Activated CD4-positive, alpha-beta T cell treated with anti-CD3 and anti-CD28 coated beads, Interleukin-2, amount 10 ng/mL, durations not matched to agents 7 days and 5 days (primary cell): Measurements from ENCODE around the gene GSDME. TPM values are rescaled to one million over a fixed set of nuclear protein-coding genes. Genes with fewer than 3 reads are reported as not detected.

ENCODE experiments used
- CTCF ChIA-PET: fragments of 350-600 bp; sonication (Branson Sonifier 250); formaldehyde crosslinking; loops from one replicate; lab custom pipeline; 2021; ENCODE audit warnings: antibody characterized with exemption; lab: Charles Lee
- POLR2A ChIA-PET: fragments of 350-600 bp; sonication (Branson Sonifier 250); formaldehyde crosslinking; loops from one replicate; lab custom pipeline; 2021; ENCODE audit warnings: antibody characterized with exemption; lab: Charles Lee
- DNase-seq: peaks from one replicate; pipeline ENCODE4 v3.0.0-alpha.2; 2020
- H3K27ac Mint-ChIP-seq: one replicate; pipeline ENCODE4 v1.8.0; 2021; ENCODE audit warnings: mild to moderate bottlenecking, moderate library complexity, mixed read lengths
- H3K27me3 Mint-ChIP-seq: one replicate; pipeline ENCODE4 v1.8.0; 2021; ENCODE audit warnings: mixed read lengths
- H3K36me3 Mint-ChIP-seq: one replicate; pipeline ENCODE4 v1.8.0; 2021; ENCODE audit warnings: low read depth, mixed read lengths
- H3K4me1 Mint-ChIP-seq: one replicate; pipeline ENCODE4 v1.8.0; 2021; ENCODE audit warnings: mixed read lengths
- H3K4me3 Mint-ChIP-seq: one replicate; pipeline ENCODE4 v1.8.0; 2021; ENCODE audit warnings: mild to moderate bottlenecking, moderate library complexity, mixed read lengths
- H3K9me3 Mint-ChIP-seq: one replicate; pipeline ENCODE4 v1.8.0; 2021; ENCODE audit warnings: mixed read lengths
- total RNA-seq, 2 experiments: library from RNA; stranded (reverse); gene quantifications; one replicate each; pipeline ENCODE4 v1.2.3, GENCODE V29; 2021

GSDME gene
- total RNA-seq, 2 experiments from 2014 or later = 1.8 to 2.1 TPM

DNA sequence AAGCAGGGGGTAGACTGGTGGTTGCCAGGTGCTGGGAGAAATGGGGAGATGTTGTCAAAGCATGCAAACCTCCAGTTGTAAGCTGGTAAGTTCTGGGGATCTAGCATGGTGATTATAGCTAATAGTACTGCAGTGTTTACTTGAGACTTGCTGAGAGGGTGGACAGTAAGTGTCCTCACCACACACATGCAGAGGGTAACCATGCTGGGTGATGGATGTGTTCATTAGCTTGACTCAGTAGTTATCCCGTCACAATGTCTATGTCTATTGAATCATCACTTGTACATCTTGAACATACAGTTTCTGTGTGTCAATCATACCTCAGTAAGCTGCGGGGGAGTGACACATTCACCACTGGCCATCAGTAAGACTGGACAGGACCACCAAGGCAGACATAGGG, 42.1 kb downstream of the GSDME start:
- Mint-ChIP-seq H3K27ac (no peak overlapping the region), H3K4me1 (peaks cover 23% of the 10 kb centered on the region), H3K36me3 (no peaks in the 10 kb centered on the region), H3K9me3 (no peaks in the 10 kb centered on the region), H3K4me3 (no peak overlapping the region), H3K27me3 (peaks cover 4% of the 10 kb centered on the region)
- CTCF ChIA-PET = interaction anchor here (0.6 to 1.2 kb wide), 2 partner anchors 10 to 43 kb away, joined by 3 to 4 read pairs; no protein-coding TSS in a partner anchor
- POLR2A ChIA-PET = no interaction called here
- no peak for DNase-seq

DNA sequence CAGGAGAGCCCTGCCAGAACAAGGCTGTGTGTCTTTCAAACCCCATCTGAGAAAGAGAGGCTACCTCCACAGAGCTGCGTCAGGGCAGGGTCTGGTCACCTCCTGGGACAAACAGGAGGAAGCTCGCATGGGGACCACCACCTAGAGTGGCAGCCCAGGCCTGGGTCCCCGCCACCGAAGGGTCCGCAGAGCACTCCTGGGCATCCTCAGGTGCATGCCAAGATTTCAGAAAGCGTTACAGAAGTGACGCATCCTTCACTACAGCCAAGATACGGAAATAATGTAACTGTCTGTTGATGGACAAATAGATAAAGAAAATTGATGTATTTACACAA, 42.6 kb downstream of the GSDME start:
- H3K36me3 Mint-ChIP-seq = no peaks in the 10 kb centered on the region
- ChIA-PET POLR2A (no interaction called here), CTCF (interaction anchor here (1.0 kb wide), 1 partner anchor 12 kb away, joined by 4 read pairs; no protein-coding TSS in a partner anchor)
- no peak overlapping the region for H3K4me3 Mint-ChIP-seq
- no peak for DNase-seq
- no peaks in the 10 kb centered on the region for H3K9me3 Mint-ChIP-seq
- peaks cover 4% of the 10 kb centered on the region for H3K27me3 Mint-ChIP-seq
- no peak overlapping the region for H3K27ac Mint-ChIP-seq
- peaks cover 19% of the 10 kb centered on the region for H3K4me1 Mint-ChIP-seq

DNA sequence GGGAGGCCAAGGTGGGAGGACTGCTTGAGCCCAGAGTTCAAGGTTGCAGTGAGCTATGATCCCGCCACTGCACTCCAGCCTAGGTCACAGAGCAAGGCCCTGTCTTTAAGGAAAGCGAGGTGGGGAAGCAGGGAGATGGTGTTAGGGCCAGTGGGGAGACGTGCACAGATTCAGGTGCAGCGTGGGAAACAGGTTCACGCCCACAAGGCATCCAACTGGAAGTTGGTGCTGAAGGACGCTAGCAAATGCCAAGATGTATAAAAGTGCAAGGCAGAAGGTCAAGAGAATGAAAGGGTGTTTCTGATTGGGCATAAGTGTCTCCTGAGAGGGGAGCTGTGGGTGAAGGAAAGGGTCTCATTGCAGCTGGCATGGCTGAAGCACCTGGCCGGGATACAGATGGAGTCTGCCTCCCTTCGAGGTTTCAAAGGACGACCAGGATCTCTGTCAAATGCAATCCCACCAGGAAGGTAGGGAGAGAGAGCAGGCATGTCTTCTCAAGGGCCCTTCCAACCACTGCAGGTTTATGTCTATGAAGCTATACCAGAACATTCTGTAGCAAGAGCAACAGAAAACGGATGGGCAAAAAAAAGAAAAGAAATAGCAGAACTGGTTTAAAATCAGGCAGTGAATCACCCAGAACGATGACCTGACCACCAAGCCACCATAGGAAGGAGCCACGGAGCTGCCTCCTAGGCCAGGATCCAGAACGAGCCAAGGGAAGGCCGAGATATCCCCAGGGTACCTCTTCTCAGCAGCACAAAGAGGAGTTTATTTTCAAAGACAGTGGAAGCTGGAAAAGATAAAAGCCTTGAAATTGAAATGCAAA, 43.2 kb downstream of the GSDME start:
- H3K9me3 Mint-ChIP-seq = no peaks in the 10 kb centered on the region
- H3K4me1 Mint-ChIP-seq = peaks cover 15% of the 10 kb centered on the region

DNA sequence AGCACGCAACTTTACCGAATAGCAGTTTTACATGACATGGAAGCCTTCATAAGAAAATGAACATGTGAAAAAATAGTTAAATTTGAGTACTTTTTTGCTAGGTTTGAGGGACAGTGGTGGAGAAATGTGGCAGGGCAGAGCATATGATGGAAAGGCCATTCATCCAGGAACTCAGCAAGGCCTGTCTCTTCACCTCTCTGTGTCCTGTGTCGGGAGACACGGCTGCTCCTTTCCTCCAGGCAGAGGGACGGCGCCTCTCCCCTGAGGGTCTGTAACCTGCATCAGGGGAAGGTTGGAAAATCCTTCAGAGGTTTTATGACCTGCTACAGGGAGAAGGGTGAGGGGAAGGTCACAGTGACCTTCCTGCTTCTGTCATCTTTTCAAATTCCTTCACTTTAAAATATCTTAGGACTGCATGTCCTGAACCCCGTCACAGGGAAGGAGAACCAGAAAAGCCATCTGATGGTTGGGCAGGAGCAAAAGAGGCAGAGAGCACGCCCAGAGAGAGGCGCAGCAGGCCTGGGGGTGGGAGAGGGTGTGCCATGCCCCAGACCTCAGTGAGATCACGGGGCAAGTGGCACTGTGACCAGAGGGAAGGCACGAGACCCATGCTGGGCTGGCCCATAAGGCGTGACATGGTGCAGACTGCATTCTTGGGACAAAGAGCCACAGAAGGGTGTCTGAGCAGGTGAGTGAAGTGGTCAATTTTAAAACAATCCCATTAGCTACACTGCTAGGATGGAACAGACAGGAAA, 44.0 kb downstream of the GSDME start:
- DNase-seq = no peak
- Mint-ChIP-seq H3K27ac (no peak overlapping the region), H3K36me3 (no peaks in the 10 kb centered on the region), H3K27me3 (no peaks in the 10 kb centered on the region), H3K4me1 (peaks cover 11% of the 10 kb centered on the region), H3K4me3 (no peak overlapping the region), H3K9me3 (no peaks in the 10 kb centered on the region)
- CTCF ChIA-PET = no interaction called here
- POLR2A ChIA-PET = no interaction called here

More for the DNA sequence above, 43.2 kb downstream of the GSDME start:
- Mint-ChIP-seq H3K27me3 (peaks cover 2% of the 10 kb centered on the region), H3K36me3 (no peaks in the 10 kb centered on the region), H3K4me3 (no peak overlapping the region), H3K27ac (no peak overlapping the region)
- POLR2A ChIA-PET = no interaction called here
- DNase-seq = no peak
- CTCF ChIA-PET = interaction anchor here (1.0 kb wide), 1 partner anchor 11 kb away, joined by 4 read pairs; no protein-coding TSS in a partner anchor

DNA sequence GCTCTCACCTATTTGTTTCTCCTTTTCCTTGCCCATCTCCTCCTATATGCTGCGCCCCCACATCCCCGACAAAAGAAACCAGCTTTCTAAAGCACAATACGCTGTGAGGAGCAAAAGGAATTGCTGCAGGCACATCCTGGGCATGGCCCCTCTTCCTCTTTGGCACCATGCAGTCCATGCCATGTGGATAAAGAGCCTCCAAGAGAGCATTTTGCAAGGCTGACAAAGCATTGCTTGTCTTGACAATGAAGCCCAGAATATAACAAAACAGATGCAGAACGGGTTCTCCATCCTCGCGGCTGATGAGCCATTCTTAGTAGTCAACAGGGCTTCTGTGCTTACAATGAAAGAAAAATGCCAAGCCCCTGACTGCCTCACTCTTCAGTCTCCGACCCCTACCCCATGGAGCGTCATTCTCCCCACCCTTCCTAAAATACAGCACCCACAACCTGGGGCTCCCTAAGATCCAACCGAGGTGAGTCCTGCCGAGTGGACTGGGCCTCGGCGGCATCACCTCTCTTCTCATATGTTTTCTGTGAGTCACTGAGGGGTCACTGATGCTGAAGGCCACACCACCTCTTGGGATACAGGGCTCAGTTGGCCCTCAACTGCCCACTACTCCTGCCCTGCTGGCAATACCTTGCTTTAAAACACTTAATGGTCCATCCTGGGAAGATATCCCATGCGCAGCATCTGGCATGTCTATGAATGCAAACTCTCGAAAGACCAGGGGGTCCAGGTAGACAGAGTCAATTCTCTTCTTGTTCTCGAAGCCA, 47.5 kb downstream of the GSDME start:
- no peaks in the 10 kb centered on the region for H3K36me3 Mint-ChIP-seq
- no peaks in the 10 kb centered on the region for H3K9me3 Mint-ChIP-seq
- peaks cover 8% of the 10 kb centered on the region for H3K4me1 Mint-ChIP-seq
- H3K27ac Mint-ChIP-seq = no peak overlapping the region
- H3K27me3 Mint-ChIP-seq = no peaks in the 10 kb centered on the region
- POLR2A ChIA-PET = no interaction called here
- DNase-seq = no peak
- CTCF ChIA-PET = interaction anchor here (0.6 to 0.7 kb wide), 2 partner anchors 14 to 111 kb away, joined by 3 to 4 read pairs; no protein-coding TSS in a partner anchor
- no peak overlapping the region for H3K4me3 Mint-ChIP-seq

DNA sequence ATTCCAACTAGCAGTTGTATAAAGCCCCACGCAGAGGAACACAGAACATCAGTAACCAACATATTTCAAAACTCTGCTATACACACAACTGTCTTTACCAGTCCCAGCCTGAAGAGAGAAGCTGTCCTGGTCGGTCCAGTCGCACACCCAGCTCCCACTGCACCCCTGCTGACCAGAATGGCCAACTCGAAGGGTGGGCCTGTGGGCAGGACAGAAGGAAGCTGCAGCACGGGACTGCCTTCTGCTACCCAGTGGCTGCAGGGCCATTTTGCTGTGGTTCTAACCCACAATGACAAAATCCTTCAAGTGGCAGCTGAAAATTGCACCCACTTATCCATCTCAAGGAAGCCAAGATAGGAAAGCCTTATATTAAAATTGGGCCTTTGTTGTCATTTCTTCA, 48.2 kb downstream of the GSDME start:
- Mint-ChIP-seq H3K4me1 (peaks cover 8% of the 10 kb centered on the region), H3K27me3 (no peaks in the 10 kb centered on the region), H3K36me3 (no peaks in the 10 kb centered on the region), H3K27ac (no peak overlapping the region), H3K4me3 (no peak overlapping the region), H3K9me3 (no peaks in the 10 kb centered on the region)
- ChIA-PET POLR2A (no interaction called here), CTCF (interaction anchor here (0.6 to 1.0 kb wide), 4 partner anchors 8 to 410 kb away, joined by 3 to 4 read pairs (median 3); no protein-coding TSS in a partner anchor)
- DNase-seq = no peak

DNA sequence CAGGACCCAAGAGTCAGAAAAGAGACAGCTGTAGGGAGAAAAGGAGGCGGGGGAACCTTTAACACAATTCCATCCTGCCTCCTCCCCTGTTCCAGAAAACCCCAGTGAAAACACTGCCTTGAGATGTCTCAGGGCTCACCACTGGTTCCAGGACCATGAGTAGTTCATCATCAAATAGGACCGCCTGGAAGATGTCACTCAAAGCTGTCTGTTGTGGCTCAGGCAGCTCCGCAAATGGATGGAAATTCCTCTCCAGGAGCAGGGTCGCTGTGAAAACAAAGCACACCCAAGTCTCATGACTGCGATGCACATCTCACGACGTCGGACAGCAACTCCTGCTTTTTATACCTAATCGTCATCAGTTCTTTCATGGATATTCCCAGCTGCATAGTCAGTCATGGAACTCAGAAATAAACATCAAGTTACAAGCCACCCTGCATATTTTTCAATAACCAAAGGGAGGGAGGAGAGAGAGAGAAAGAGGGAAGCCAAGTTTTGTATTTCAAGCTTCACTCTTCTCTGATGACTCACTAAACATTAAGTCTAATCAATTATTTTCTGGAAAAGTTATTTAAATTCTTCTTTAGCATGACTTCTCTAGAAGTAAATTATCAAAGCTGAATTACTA, 49.2 kb downstream of the GSDME start:
- DNase-seq = no peak
- Mint-ChIP-seq H3K4me3 (no peak overlapping the region), H3K27me3 (no peaks in the 10 kb centered on the region), H3K36me3 (no peaks in the 10 kb centered on the region), H3K9me3 (no peaks in the 10 kb centered on the region), H3K27ac (no peak overlapping the region), H3K4me1 (peaks cover 8% of the 10 kb centered on the region)
- CTCF ChIA-PET = interaction anchor here (1.0 kb wide), 1 partner anchor 9 kb away, joined by 3 read pairs; no protein-coding TSS in a partner anchor
- POLR2A ChIA-PET = interaction anchor here (0.6 kb wide), 1 partner anchor 1298 kb away, joined by 3 read pairs; no protein-coding TSS in a partner anchor

DNA sequence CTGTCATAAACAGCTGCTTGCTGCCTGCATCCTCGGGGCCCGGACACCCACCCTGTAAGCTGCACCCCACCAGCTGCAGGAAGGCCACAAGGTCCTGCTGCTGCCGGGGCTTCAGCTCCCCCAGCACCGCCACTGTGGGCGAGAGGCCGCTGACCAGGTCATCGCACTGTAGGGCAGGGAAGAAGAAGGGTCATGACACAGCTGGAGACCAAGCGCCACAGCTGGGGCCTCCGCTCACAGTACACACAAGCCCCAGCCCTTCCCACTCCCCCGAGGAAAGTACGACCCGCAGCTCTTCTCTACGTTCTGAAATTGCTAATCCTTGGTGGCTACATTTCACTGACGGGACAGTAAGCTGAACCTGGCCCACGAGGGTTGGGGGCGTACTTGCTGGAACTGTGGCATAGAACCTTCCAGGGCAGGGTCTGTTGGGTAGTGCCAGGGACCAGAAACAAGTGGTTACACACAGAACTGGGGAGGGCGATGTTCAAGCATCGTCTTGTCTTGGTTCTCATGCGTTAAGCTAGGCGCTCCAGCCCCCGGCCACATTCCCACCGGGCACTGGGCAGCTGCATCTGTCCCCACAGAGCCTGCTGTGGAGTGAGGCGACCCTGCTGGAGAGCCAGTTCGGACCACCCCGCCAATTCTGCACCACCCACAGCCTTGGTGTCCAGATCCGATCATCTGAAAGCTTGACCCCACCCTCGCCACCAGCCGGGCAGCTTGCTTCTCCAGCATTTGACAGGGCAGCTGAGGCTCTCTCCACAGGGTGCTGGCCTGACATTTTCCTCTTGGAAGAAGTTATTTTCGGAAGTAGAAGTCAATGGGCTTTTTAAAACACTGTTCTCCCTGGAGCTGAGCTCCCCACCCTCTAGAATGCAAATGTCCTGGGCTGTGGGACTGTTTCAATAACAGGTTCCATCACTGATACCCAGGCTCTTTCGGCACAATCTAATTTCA, 50.8 kb downstream of the GSDME start:
- CTCF ChIA-PET = interaction anchor here (0.6 to 1.3 kb wide), 2 partner anchors 11 to 268 kb away, joined by 3 to 4 read pairs; no protein-coding TSS in a partner anchor
- Mint-ChIP-seq H3K36me3 (no peaks in the 10 kb centered on the region), H3K27ac (no peak overlapping the region), H3K4me3 (no peak overlapping the region), H3K4me1 (peaks cover 8% of the 10 kb centered on the region), H3K9me3 (no peaks in the 10 kb centered on the region), H3K27me3 (no peaks in the 10 kb centered on the region)
- no peak for DNase-seq
- POLR2A ChIA-PET = no interaction called here

DNA sequence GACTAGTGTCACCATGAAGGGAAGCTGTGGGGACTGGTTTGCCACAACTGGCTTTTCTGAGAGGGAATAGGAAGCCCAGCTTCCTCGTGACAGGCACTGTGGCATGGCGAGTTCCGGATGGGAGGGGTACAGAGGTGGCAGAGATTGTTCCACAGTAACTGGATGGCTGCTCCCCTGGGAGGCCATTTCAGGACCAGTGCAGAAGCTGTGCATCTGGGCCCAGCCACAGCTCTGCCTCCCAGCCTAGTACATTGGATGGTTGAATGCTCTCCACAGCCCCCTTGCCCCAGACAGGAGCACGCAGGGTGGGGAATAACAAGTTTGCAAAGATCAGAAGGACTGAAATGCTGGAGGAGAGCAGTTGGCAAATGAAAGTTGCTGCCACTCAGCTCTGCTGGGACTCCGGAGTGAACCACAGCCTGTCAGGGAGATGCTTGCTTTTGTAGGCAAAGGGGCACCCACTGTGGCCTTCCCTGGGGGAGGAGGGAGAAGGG, 51.8 kb downstream of the GSDME start:
- H3K36me3 Mint-ChIP-seq = no peaks in the 10 kb centered on the region
- no peak overlapping the region for H3K4me3 Mint-ChIP-seq
- DNase-seq = no peak
- ChIA-PET CTCF (interaction anchor here (1.3 to 1.4 kb wide), 2 partner anchors 10 to 130 kb away, joined by 3 read pairs; no protein-coding TSS in a partner anchor), POLR2A (no interaction called here)
- H3K27ac Mint-ChIP-seq = no peak overlapping the region
- no peaks in the 10 kb centered on the region for H3K9me3 Mint-ChIP-seq
- H3K27me3 Mint-ChIP-seq = no peaks in the 10 kb centered on the region
- peaks cover 8% of the 10 kb centered on the region for H3K4me1 Mint-ChIP-seq

DNA sequence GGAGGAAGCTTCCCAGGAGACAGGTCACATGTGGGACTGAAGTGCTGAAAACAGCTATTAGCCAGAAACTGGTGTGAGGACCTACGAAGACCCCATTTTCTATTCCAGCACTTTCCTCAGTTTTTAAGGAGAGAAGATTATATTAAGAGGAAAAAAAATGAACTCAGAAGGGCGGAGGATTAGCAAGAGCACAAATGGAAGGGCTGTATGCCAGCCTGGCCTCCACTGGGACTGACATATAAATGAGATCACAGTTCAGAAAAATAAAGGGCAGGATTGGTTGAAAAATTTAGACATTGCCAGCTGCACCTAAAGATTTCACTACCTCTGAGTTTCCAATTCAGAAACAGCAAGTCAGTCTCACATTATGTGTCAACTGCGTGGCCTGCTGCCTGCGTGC, 53.0 kb downstream of the GSDME start:
- Mint-ChIP-seq H3K36me3 (no peaks in the 10 kb centered on the region), H3K4me1 (peaks cover 8% of the 10 kb centered on the region), H3K27me3 (no peaks in the 10 kb centered on the region), H3K9me3 (no peaks in the 10 kb centered on the region), H3K27ac (no peak overlapping the region), H3K4me3 (no peak overlapping the region)
- ChIA-PET POLR2A (no interaction called here), CTCF (interaction anchor here (1.4 kb wide), 1 partner anchor 129 kb away, joined by 3 read pairs; no protein-coding TSS in a partner anchor)
- DNase-seq = no peak

DNA sequence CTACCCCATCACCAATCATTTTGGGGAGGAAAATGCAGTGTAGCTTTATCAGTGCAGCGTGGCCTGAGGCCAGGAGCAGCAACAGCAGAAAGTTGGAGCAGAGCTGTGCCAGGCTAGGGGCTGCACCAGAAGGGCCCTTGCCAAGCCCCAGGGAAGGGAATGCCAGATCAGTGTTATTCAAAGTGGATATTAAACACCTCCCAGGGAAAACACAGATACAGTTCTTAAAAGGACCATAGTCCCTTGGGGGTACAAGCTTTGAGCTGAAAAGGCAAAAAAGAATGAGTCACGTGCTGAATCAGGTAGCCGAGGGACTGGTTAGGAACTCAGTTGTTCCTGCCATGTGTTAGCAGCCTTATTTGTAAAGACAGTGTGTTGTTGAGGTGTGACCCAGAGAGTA, 54.0 kb downstream of the GSDME start:
- Mint-ChIP-seq H3K27me3 (no peaks in the 10 kb centered on the region), H3K36me3 (no peaks in the 10 kb centered on the region), H3K9me3 (no peaks in the 10 kb centered on the region), H3K4me3 (no peak overlapping the region), H3K4me1 (peaks cover 8% of the 10 kb centered on the region), H3K27ac (no peak overlapping the region)
- POLR2A ChIA-PET = no interaction called here
- no peak for DNase-seq
- CTCF ChIA-PET = interaction anchor here (1.0 kb wide), 1 partner anchor 11 kb away, joined by 4 read pairs; no protein-coding TSS in a partner anchor
